Fibroblast of the aortic adventitia (primary cell): ENCODE data around the gene RUNDC1. TPM values are rescaled to one million over a fixed set of nuclear protein-coding genes. Genes with fewer than 3 reads are reported as not detected.
A peak's percentile ranks its signal among the peaks of the same experiment; 100 is the strongest.

Source experiments
- DNase-seq: peaks from one replicate; pipeline ENCODE4 v3.0.0-alpha.2; 2010; ENCODE audit warnings: low read depth
- H3K4me3 ChIP-seq: 2 replicates; pipeline ENCODE4 v1.5.1; 2011; ENCODE audit warnings: low read depth, mild to moderate bottlenecking, control low read depth, low read length, moderate library complexity
- total RNA-seq: library from RNA; depleted of rRNA; stranded (reverse); fragments of >200 nt; gene quantifications from 2 replicates; pipeline ENCODE4 v1.2.3, GENCODE V29; 2012; ENCODE audit warnings: low replicate concordance
- TF ChIP-seq, protein P1 (sequence below): IDR thresholded peaks from 2 replicates; pipeline ENCODE4 v1.5.1; 2011; ENCODE audit warnings: mild to moderate bottlenecking, low read length, control low read depth, inconsistent platforms; ENCODE audit not compliant: insufficient read depth

Gene RUNDC1
- total RNA-seq, 1 donor: 7.7 TPM

DNA sequence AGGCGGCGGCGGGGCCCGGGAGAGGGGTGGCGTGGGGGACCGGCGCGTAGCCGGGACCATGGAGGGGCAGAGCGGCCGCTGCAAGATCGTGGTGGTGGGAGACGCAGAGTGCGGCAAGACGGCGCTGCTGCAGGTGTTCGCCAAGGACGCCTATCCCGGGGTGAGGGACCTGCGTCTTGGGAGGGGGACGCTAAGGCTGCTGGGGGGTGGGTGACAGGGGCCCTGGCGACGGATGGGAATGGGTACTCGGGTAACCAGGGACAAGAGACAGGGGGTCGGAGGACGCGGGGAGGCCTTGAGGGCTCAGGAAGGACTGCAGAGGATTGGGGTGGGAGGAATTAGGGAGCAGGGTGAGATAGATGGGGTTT, 44.9 kb downstream of the RUNDC1 start:
- DNase-seq: no peak
- TF ChIP-seq, protein P1, sequence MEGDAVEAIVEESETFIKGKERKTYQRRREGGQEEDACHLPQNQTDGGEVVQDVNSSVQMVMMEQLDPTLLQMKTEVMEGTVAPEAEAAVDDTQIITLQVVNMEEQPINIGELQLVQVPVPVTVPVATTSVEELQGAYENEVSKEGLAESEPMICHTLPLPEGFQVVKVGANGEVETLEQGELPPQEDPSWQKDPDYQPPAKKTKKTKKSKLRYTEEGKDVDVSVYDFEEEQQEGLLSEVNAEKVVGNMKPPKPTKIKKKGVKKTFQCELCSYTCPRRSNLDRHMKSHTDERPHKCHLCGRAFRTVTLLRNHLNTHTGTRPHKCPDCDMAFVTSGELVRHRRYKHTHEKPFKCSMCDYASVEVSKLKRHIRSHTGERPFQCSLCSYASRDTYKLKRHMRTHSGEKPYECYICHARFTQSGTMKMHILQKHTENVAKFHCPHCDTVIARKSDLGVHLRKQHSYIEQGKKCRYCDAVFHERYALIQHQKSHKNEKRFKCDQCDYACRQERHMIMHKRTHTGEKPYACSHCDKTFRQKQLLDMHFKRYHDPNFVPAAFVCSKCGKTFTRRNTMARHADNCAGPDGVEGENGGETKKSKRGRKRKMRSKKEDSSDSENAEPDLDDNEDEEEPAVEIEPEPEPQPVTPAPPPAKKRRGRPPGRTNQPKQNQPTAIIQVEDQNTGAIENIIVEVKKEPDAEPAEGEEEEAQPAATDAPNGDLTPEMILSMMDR: no peak
- peak overlapping the region; percentile 51 for H3K4me3 ChIP-seq

GRCh38 chr17:43025766-43026537, 45.6 kb downstream of the RUNDC1 start:
- no peak for DNase-seq
- no peak overlapping the region for H3K4me3 ChIP-seq
- TF ChIP-seq, protein P1: no peak

- H3K4me3 ChIP-seq: no peak overlapping the region
- TF ChIP-seq, protein P1: no peak
- no peak for DNase-seq
These were observed 46.2 kb downstream of the RUNDC1 start for GRCh38 chr17:43026595-43026994.

GRCh38 chr17:43027091-43028032, 47.0 kb downstream of the RUNDC1 start:
- no peak overlapping the region for H3K4me3 ChIP-seq
- DNase-seq: no peak
- TF ChIP-seq, protein P1: no peak

DNA sequence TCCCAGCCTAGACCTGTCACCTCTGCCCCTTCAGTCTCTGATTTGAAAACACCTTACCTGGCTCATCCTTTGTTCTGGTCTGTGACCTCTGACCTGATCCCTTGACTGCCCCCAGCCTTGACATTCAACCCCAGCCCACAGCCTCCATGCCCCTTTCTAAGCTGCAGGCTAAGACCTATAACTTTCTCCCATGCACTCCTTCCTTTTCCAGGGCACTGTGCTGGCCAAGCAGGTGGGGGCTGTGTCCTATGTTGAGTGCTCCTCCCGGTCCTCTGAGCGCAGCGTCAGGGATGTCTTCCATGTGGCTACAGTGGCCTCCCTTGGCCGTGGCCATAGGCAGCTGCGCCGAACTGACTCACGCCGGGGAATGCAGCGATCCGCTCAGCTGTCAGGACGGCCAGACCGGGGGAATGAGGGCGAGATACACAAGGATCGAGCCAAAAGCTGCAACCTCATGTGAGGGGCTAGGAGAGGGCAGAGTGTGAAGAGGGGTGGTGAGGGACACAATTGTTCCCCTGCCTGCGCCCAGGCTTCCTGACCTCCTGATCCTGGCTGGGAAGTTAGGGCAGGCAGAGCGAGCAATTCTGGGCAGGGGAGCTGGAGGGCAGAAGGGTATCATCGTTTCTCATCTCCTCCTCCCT, 48.0 kb downstream of the RUNDC1 start:
- no peak for DNase-seq
- TF ChIP-seq, protein P1: no peak
- H3K4me3 ChIP-seq: no peak overlapping the region

- DNase-seq: no peak
- H3K4me3 ChIP-seq: no peak overlapping the region
These were observed 49.9 kb downstream of the RUNDC1 start for GRCh38 chr17:43030137-43030767.

More at GRCh38 chr17:43030137-43030767, 49.9 kb downstream of the RUNDC1 start:
- TF ChIP-seq, protein P1: no peak
